Body of pancreas (tissue), 4 donors: Measurements from ENCODE around the gene TBX1.

Experiments
- CTCF ChIP-seq, 7 experiments: fragments of 450-650 bp in 4 of 7; fragments of 200-600 bp in 3 of 7; sonication (generic) in 3 of 7; IDR thresholded peaks; one replicate each; pipeline ENCODE4 v1.5.1; 2016 to 2019; ENCODE audit warnings: antibody characterized with exemption in 7 of 7
- POLR2A ChIP-seq, 3 donors: fragments of 450-650 bp; IDR thresholded peaks; one replicate each; pipeline ENCODE4 v1.6.1; 2016; ENCODE audit warnings: antibody characterized with exemption in 3 of 3, mild to moderate bottlenecking in 2 of 3

DNA sequence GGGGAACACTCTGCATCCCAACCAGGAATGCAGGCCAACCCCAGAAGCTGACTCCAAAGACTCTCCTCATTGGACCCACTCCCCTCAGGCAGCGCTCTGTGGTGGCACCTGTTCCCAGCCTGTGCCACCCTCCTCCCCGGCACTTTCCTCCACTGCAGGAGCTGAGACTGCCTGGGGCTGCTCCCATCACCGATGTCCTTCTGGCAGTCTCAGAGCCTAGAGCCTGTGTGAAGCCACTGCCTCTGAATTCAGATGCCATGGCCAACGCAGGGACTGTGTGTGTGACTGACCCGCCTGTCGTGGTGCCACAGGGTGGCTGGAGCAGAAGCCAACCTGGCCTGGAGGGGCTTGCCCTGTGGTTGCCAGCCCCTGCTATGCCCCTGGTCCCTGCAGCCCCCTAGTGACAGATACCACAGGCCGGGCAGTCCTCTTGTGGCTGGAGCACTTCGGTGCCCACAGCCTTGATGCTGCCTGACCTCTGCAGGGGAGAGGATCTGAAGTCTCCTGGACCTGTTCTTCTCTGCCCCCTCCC is 43.2 kb downstream of the TBX1 start:
- no peak for TF ChIP-seq CTCF (IDR thresholded peaks at IDR 0.05)
- no peak for TF ChIP-seq POLR2A (IDR thresholded peaks at IDR 0.05)
